GM19397 (cell line): ENCODE data around the gene ANO8.
"Not testable (repeated sequence)": the region's sequence is repeated elsewhere in the genome, so short reads cannot be mapped to it uniquely, and the experiment has no call there.

Source experiments
- ATAC-seq: cut with Tn5 transposase; IDR thresholded peaks from one replicate; pipeline ENCODE4 v1.9.1; 2021; ENCODE audit warnings: mild to moderate bottlenecking, moderate library complexity; ENCODE audit not compliant: unreplicated experiment

Gene ANO8

GRCh38 chr19:17334414-17335409 is at the start of gene ANO8:
Gene ANO8, minus strand, starts transcription at chr19:17334855. Its CDS starts 185 bp downstream, at chr19:17334670.
- ATAC-seq: peak; percentile 46

GRCh38 chr19:17380426-17381138 is 45.9 kb upstream of the ANO8 start:
- ATAC-seq: no peak

- ATAC-seq: no peak
Observed at GRCh38 chr19:17379221-17379631, 44.6 kb upstream of the ANO8 start.

- ATAC-seq: no peak
Observed at GRCh38 chr19:17378271-17378670, 43.6 kb upstream of the ANO8 start.

GRCh38 chr19:17376935-17377600 is 42.4 kb upstream of the ANO8 start, which contains the start of gene PLVAP:
Gene PLVAP, minus strand, starts transcription at chr19:17377342. Its CDS starts 54 bp downstream, at chr19:17377288.
- ATAC-seq: no peak

- ATAC-seq: peak; percentile 69
Observed at GRCh38 chr19:17370026-17370587, 35.5 kb upstream of the ANO8 start.

GRCh38 chr19:17365361-17365760 is 30.7 kb upstream of the ANO8 start:
- no peak for ATAC-seq

GRCh38 chr19:17363852-17364605 is 29.4 kb upstream of the ANO8 start:
- ATAC-seq: not testable (repeated sequence)

- ATAC-seq: no peak
Observed at GRCh38 chr19:17359905-17360800, 25.5 kb upstream of the ANO8 start.

GRCh38 chr19:17358395-17358794 is 23.7 kb upstream of the ANO8 start:
- no peak for ATAC-seq

- no peak for ATAC-seq
Observed at GRCh38 chr19:17357724-17358123, 23.1 kb upstream of the ANO8 start.

GRCh38 chr19:17357078-17357666 is 22.5 kb upstream of the ANO8 start:
- ATAC-seq: no peak

GRCh38 chr19:17353386-17353785 is 18.7 kb upstream of the ANO8 start:
- no peak for ATAC-seq

- ATAC-seq: no peak
Observed at GRCh38 chr19:17352608-17353280, 18.1 kb upstream of the ANO8 start.

GRCh38 chr19:17351815-17352435 is 17.3 kb upstream of the ANO8 start:
- ATAC-seq: no peak

GRCh38 chr19:17348700-17349099 is 14.0 kb upstream of the ANO8 start:
- ATAC-seq: no peak

GRCh38 chr19:17347877-17348276 is 13.2 kb upstream of the ANO8 start:
- no peak for ATAC-seq

- no peak for ATAC-seq
Observed at GRCh38 chr19:17347361-17347760, 12.7 kb upstream of the ANO8 start.
